ENCODE measurements around the gene HTR3A. TPM values are rescaled to one million over a fixed set of nuclear protein-coding genes. Genes with fewer than 3 reads are reported as not detected.
"Not testable (repeated sequence)": the region's sequence is repeated elsewhere in the genome, so short reads cannot be mapped to it uniquely, and the experiment has no call there.

The HTR3A gene
- total RNA-seq, result not detected
- long read RNA-seq, result 0 reads

DNA sequence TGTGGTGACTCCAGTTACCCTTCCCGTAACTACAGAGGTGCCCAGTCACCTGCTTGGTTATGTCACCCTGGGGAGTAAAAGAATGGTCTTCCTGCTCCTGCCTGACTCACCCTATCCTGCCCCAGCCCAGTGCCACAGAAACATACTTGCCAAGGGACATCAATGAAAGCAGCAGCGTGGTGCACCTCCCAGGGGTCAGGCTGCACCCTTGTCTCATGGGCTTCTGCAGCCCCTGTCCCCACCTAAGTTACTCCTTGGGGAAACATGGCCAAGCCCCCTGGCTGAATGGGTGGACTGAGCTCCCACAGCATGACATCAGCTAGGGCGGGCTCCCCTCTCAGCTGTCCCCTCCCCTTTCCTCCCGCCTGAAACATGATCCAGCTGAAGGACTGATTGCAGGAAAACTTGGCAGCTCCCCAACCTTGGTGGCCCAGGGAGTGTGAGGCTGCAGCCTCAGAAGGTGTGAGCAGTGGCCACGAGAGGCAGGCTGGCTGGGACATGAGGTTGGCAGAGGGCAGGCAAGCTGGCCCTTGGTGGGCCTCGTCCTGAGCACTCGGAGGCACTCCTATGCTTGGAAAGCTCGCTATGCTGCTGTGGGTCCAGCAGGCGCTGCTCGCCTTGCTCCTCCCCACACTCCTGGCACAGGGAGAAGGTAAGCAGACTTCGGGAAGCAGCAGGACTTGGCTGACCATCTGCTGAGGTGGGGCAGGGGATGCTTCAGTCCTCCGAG is at the start of gene HTR3A:
Gene HTR3A, plus strand, starts transcription at position 368 of the 730 bp plus-strand sequence. Its CDS starts 218 bp downstream, at position 586.
- DNase-seq (ENCODE audit: low spot score), result peak; percentile 85
- intact Hi-C loops (cut with DNase I), result no loop called here

DNA sequence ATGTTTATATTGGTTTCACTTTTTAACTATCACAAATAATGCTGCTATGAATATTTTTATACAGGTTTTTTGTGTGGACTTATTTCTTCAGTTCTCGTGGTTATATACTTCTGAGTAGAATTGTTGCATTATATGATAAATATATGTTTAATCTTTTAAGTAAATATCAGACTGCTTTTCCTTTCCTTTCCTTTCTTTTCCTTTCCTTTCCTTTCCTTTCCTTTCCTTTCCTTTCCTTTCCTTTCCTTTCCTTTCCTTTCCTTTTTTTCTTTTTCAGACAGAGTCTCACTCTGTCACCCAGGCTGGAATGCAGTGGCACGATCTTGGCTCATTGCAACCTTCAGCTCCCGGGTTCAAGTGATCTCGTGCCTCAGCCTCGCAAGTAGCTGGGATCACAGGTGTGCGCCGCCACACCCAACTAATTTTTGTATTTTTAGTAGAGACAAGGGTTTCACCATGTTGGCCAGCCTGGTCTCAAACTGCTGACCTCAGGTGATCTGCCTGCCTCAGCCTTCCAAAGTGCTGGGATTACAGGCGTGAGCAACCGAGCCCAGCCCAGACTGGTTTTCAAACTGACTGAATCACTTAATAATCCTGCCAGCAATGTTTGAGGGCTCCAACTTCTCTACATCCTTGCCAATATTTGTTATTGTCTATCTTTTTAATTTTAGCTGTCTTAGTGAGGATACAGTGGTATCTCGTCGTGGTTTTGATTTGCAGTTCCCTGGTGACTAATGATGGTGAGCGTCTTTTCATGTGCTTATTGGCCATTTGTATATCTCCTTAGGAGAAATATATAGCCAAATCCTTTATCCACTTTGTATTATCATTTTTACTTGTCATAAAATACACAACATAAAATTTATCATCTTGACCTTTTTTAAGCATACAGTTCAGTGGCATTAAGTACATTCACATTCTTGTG is 48.4 kb upstream of the HTR3A start:
- intact Hi-C loops (cut with DNase I), result no loop called here
- no peak for DNase-seq (ENCODE audit: low spot score)

DNA sequence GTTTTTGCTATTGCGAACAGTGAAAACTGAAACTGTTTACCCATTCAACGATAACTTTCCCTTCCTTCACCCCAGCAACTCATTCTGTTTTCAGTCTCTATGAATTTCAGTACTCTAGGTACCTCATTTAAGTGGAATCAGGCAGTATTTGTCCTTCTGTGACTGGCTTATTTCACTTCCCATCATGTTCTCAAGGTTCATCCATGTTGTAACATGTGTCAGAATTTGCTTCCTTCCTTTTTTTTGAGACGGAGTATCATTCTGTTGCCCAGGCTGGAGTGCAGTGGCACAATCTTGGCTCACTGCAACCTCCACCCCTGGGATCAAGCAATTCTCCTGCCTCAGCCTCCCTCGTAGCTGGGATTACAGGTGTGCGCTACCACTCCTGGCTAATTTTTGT is 46.6 kb upstream of the HTR3A start:
- no peak for DNase-seq (ENCODE audit: low spot score)
- intact Hi-C loops (cut with DNase I), result no loop called here

DNA sequence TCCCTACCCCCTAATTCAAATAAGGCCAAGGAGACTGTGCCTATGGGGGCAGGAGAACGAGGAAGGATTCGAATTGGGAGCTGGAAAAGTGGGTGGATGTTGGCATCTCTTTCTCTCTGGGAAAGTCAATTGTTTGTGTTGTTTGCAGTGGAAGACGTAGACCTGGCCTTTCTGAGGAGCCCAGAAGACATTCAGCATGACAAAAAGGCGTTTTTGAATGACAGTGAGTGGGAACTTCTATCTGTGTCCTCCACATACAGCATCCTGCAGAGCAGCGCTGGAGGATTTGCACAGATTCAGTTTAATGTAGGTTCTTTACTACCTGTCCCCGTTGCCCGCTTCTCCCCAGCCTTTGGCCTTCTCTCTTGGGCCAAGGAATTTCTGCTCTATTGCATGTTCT is 42.1 kb upstream of the HTR3A start:
- no peak for DNase-seq (ENCODE audit: low spot score)
- intact Hi-C loops (cut with DNase I), result no loop called here

DNA sequence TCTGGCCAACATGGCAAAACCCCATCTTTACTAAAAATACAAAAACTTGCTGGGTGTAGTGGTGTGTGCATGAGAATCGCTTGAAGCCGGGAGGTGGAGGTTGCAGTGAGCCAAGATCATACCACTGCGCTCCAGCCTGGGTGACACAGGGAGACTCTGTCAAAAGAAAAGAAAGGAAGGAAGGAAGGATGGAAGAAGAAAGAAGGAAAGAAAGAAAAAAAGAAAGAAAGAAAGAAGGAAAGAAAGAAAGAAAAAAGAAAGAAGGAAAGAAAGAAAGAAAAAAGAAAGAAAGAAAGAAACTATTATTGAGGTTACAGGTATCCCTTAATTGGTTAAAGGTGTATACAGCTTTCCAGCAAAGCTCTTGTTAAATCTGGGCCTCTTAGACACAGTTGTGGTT is 40.7 kb upstream of the HTR3A start:
- intact Hi-C loops (cut with DNase I); DNase-seq (ENCODE audit: low spot score): not testable (repeated sequence)

DNA sequence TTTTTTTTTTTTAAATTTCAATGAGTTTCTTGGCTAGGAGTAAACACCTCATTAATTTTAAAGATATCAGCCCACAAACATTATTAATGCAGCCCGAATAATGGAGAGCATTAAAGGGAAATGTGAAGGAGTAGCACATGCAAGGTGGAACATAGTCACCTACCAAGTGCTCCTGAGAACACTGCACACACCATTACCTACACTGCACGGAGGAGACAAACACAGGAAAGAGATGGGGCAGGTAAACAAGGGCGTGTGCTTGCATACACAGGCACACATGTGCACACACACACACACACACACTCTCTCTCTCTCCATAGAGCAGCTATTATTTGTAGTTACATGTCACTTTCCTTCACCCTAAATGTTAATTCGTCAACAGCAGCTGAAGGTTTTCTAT is 40.1 kb upstream of the HTR3A start:
- intact Hi-C loops (cut with DNase I), result no loop called here
- DNase-seq (ENCODE audit: low spot score), result no peak

DNA sequence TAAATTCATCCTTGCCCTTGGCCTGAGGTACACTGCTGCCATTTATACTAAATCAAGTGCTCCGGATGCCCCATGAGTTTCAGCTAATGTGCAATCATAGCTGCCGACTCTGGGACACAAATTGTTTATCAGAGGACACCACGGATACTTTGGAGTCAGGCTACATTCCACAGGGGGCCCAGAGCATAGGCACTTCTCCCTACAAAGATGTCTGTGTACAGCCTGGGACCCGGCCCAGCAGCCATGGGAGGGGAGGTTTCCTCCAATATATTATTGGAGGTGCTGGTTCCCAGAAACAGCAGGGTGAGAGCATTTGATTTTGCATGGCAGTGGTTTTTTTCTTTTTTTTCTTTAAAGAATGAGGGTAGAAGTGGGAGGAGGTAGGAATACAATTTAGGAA is 39.0 kb upstream of the HTR3A start:
- intact Hi-C loops (cut with DNase I), result no loop called here
- DNase-seq (ENCODE audit: low spot score), result peak; percentile 29

DNA sequence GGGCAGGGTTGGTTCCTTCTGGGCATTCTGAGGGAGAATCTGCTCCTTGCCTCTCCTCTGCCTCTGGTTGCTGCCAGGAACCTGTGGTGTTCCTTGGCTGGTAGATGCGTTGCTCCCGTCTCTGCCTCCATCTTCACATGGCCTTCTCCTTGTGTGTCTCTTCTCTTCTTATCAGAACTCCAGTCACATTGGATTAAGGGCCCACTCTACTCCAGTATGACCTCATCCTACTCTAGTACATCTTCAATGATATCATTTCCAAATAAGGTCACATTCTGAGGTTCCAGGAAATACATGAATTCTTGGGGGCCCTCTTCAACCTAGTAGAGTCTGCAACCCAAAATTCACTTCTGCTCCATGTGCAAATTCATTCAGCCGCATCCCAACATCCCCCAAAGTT is 37.0 kb upstream of the HTR3A start:
- no peak for DNase-seq (ENCODE audit: low spot score)
- intact Hi-C loops (cut with DNase I), result no loop called here

DNA sequence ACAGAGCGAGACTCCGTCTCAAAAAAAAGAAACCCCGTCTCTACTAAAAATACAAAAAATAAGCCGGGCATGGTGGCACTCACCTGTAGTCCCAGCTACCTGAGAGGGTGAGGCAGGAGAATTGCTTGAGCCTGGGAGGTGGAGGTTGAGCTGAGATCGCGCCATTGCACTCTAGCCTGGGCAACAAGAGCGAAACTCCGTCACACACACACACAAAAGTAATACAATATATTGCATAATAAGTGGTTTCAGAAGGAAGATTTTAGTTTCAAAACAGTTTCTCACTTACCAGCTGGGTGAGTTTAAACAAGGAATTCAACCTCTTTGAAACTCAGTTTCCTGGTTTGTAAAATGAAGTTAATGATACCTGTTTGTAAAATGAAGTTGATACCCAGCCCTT is 32.7 kb upstream of the HTR3A start:
- no peak for DNase-seq (ENCODE audit: low spot score)
- intact Hi-C loops (cut with DNase I), result no loop called here

DNA sequence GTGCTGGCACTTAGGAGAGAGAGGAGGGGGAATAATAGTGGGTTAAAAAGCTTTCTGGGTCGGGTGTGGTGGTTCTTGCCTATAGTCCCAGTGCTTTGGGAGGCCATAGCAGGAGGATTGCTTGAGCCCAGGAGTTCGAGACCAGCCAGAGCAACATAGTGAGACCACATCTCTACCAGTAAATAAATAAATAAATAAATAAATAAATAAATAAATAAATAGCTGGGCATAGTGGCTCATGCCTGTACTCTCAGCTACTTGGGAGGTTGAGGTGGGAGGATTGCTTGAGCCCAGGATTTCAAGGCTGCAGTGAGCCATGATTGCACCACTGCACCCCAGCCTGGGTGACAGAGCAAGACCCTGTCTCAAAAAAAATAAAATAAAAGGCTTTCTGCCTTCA is 28.7 kb upstream of the HTR3A start:
- DNase-seq (ENCODE audit: low spot score); intact Hi-C loops (cut with DNase I): not testable (repeated sequence)

DNA sequence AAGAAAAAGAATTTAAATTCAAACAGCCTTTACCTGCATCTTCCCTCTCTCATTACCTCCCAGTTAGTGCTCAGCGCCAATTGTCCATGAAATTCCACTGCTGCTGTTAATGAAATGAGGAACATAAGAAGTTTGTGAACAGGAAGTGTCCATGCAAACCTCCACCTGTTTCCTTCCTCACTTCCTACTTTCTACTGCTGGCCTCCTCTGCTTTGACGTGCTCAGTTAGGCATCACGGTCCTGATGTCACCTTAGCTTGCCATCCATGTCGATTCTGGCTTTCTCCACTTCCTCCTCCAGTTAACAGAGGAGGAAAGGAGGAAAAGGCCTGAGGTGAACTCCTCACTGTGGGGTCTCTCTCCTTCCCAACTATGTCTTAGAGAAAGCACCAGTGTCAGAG is 26.9 kb upstream of the HTR3A start:
- no peak for DNase-seq (ENCODE audit: low spot score)
- intact Hi-C loops (cut with DNase I), result no loop called here

DNA sequence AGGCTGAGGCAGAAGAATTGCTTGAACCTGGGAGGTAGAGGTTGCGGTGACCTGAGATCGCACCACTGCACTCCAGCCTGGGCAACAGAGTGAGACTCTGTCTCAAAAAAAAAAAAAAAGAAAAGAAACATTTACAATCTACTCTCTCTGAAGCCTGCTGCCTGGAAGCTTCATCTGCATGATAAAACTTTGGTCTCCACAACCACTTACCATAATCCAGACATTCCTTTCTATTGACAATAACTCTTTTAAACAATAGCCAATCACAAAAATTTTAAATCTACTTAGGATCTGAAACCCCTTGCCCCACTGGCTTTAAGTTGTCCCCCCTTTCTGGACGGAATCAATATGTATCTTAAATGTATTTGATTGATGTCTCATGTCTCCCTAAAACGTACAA is 25.0 kb upstream of the HTR3A start:
- DNase-seq (ENCODE audit: low spot score), result no peak
- intact Hi-C loops (cut with DNase I), result no loop called here

DNA sequence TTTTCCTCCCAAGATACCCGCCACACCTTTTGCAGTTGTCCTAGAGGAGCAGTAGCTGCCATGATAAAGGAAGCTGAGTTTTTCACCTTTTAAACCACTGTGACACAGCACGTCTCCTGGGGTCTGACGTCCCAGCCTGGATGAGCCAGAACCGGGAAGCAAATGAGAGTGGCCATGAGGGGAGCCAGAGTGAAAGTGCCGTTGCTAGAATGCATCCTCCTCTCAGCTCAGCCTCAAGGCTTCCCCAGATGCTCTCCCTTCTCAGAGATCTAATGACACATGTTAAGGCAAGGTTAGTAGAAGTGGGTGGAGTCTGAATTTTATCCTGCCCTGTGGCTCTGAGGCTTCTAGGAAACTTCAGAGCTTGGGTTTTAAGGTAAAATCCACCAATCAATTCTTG is 23.4 kb upstream of the HTR3A start:
- intact Hi-C loops (cut with DNase I), result no loop called here

DNA sequence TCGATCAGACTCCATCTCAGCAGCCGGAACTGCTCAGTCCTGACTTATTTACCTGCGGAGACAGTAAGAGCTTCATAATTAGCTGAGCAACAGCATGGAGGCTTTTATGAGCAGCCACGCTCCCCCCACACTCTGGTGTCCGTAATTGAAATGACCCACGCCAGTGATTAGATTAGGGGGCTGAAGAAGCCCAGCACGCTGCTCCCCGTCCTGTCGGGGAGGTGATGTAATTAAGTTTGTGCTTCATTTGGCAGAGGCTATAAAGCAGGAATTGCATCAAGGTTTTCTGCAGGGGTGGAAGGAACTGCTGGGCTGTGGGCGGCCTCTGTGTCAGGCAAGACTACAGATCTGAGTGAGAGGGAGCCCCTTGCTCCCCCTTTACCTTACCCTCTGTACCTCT is 22.8 kb upstream of the HTR3A start:
- intact Hi-C loops (cut with DNase I), result no loop called here

More for the DNA sequence above, 23.4 kb upstream of the HTR3A start:
- DNase-seq (ENCODE audit: low spot score), result no peak

DNA sequence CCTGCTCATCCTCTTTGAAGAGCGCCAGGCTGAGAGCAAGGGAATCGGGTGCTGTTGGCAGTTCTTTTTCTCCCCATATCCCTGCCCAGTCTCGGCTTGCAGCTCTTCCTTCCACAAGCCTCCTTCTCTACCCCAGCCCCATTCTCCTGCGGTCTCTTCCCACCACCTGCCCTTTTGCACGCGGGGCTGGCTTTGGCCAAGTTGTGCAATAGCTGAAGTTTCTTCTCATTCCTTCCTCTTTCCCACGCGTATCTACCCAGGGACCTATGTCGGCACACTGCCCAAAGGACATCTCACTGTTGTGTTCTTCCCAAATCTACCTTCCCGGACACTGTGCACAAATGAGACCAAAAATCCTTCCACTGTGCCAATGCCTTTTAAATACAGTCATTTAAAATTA is 22.3 kb upstream of the HTR3A start:
- intact Hi-C loops (cut with DNase I), result no loop called here
- no peak for DNase-seq (ENCODE audit: low spot score)

More for the DNA sequence above, 22.8 kb upstream of the HTR3A start:
- DNase-seq (ENCODE audit: low spot score), result no peak

DNA sequence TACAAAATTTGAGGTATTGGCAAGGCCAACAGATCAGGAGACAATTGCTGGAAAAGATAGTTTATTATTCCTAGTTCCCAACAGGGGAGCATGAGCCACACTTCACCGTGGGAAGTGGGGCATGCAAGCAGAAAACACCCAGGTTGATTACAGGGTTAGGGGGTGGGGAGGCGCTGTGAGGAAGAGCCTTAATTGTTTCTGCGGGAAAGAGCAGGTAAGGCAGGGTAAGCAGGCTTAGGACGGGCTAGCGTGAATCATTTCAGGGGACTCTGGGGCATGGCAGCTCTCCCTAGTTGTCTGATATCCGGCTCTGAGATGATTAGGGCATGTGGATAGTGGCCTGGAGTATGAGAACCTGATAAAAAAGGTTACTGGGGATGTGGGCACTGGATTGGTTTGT is 20.7 kb upstream of the HTR3A start:
- intact Hi-C loops (cut with DNase I), result no loop called here
- DNase-seq (ENCODE audit: low spot score), result no peak

DNA sequence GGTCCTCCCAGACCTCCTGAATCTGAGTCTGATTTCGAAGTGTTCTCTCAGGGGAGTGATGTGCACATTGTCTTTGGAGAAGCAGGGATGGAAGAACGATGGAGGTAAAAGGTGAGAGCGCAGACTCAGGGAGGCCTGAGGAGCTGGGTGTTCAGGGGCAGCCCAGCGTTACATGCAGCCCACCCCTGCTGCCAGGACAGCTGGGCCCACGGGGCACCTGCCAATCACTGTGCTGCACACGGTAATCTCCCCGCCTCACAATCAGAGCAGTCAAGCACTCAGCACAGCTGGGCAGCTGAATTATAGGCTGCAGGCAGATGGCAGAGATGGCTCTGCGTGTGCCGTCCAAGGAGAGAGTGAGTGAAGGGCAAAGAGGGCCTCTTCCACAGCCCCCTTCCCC is 17.9 kb upstream of the HTR3A start:
- DNase-seq (ENCODE audit: low spot score), result no peak
- intact Hi-C loops (cut with DNase I), result no loop called here

DNA sequence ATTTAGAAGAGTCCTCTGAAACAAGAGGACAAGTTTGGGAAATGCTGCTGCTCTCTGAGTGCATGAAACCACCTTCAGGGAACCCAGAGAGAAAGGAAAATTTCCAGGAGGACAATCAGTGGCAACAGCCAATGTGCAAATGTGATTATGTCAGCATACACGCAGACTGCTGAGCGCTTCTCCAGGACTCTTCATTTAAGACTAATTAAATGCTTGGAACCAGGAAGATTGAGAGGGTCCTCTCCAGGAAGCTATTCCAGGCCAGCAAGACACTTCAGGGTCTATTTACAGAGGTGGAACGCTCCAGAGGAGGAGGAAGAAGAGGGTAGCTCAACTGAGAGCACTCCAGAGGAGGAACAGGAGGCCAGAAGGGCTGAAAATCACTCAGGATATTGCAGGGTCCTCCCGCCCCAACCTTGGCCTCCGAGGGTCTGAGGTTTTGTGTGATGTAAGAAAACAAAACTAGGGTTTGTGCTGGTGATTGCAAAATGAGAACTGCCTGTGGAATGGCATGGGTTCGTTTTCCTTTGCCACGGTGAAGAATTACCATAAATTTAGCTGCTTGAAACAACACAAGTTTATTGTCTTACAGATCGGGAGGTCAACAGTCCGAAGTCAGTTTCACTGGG is 14.1 kb upstream of the HTR3A start:
- no peak for DNase-seq (ENCODE audit: low spot score)
- intact Hi-C loops (cut with DNase I), result no loop called here

DNA sequence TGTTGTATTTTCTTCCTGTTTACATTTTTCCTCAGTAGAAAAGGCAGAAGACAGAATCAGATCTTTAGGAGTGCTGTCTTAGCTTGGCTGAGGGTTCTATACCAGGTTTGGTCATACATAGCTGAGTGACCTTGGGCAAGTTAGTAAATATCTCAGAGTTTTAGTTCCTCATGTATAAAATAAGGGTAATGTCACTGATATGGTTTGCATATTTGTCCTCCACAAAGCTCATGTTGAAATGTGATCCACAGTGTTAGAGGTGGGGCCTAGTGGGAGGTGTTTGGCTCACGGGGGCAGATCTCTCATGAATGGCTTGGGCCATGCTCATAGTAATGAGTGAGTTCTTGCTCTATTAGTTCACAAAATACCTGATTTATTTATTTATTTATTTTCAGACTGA is 7.5 kb upstream of the HTR3A start:
- intact Hi-C loops (cut with DNase I), result no loop called here
- no peak for DNase-seq (ENCODE audit: low spot score)

DNA sequence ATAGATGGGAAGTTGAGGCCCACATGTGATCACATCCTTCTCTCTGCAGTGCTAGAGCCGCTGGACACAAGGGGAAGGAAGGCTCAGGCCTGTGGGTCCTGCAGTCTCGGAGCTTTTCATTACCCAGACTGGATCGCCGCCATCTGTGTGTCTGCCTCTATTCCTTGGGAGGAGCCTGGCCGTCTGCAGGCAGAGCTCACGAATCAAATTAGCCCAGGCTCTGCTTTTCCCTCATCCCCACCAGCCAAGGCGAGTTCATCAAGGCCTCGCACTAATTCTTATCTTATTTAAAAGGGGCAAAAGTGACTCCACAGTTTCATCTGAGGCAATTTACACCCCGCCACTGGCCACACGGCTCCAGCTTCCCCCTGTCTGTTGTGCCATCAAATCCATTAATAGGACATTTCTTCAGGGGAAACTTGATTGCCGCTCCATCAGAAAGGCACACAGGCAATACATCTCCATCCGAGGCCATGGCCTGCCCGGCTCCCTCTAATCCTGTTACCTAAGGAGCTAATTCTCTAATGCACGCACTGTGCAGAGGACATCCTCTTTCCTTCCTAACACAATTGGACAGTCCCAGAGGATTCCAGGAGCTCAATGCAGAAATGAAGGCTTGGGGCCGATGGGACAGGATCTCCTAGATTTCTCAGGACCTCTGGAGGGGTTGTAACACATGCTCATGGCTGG is 3.3 kb upstream of the HTR3A start:
- no peak for DNase-seq (ENCODE audit: low spot score)
- intact Hi-C loops (cut with DNase I), result no loop called here

Data from cardiac septum (tissue), 1 donor.